AG04450 (cell line): ENCODE data around the gene PSME2. TPM values are rescaled to one million over a fixed set of nuclear protein-coding genes. Genes with fewer than 3 reads are reported as not detected.

ENCODE experiments used
- CTCF ChIA-PET: fragments of 300-600, 350-600 bp; formaldehyde crosslinking; extraction: SDS; loops from one replicate; lab custom pipeline; 2022; ENCODE audit warnings: antibody characterized with exemption, inconsistent platforms; lab: Charles Lee
- POLR2A ChIA-PET: fragments of 350-600 bp; formaldehyde crosslinking; extraction: SDS; loops from one replicate; lab custom pipeline; 2021; ENCODE audit warnings: antibody characterized with exemption, inconsistent platforms; lab: Yijun Ruan, JAX
- DNase-seq: peaks from one replicate; pipeline ENCODE4 v3.0.0-alpha.2; 2011; ENCODE audit warnings: low read depth, low spot score
- H3K27ac ChIP-seq: one replicate; pipeline ENCODE4 v1.5.1; 2012; ENCODE audit warnings: low read depth, low read length, control low read depth
- H3K27me3 ChIP-seq: one replicate; pipeline ENCODE4 v1.6.0; 2012; ENCODE audit warnings: low read length; ENCODE audit not compliant: control insufficient read depth, insufficient read depth
- H3K4me3 ChIP-seq: 2 replicates; pipeline ENCODE4 v1.5.1; 2011; ENCODE audit warnings: mild to moderate bottlenecking, low read depth, low read length, control low read depth
- H3K9me3 ChIP-seq: 2 replicates; pipeline ENCODE4 v1.5.1; 2012; ENCODE audit warnings: low read length; ENCODE audit not compliant: control insufficient read depth, insufficient read depth
- CTCF ChIP-seq: IDR thresholded peaks from 2 replicates; pipeline ENCODE4 v1.5.1; 2011; ENCODE audit warnings: low read depth, low read length, control low read depth, inconsistent platforms
- polyA plus RNA-seq: library from polyadenylated mRNA; depleted of rRNA; stranded (reverse); fragments of >200 nt; gene quantifications from 2 replicates; pipeline ENCODE4 v1.2.3, GENCODE V29; 2011

Gene PSME2
- polyA plus RNA-seq, 1 experiment, result 191 TPM

DNA sequence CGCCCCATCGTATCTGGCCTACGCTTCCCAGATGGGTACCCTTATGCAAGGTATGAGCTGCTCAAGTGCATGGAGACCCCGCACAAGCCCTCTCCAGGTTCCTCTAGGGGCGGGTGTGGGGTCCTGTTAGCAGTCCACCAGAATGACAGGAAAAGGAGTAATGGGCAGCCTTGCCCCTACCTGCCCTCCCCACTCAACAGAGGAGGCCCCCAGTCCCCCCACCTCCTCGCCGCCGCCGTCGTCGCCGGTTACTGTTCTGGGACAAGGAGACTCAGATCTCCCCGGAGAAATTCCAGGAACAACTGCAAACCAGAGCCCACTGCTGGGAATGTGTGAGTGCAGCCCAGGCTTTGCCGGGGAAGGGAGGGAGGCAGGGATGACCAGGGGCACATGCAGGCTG lies 31.5 kb upstream of the PSME2 start:
- TF ChIP-seq CTCF, result no peak
- no peak for DNase-seq
- Histone ChIP-seq H3K27ac (no peak overlapping the region), H3K27me3 (no peaks in the 10 kb centered on the region), H3K9me3 (no peaks in the 10 kb centered on the region), H3K4me3 (no peak overlapping the region)
- CTCF ChIA-PET, result no interaction called here
- POLR2A ChIA-PET, result interaction anchor here (0.7 to 1.1 kb wide), 2 partner anchors 17 to 37 kb away, joined by 3 read pairs; partner anchors contain the start of genes EMC9 and IRF9

DNA sequence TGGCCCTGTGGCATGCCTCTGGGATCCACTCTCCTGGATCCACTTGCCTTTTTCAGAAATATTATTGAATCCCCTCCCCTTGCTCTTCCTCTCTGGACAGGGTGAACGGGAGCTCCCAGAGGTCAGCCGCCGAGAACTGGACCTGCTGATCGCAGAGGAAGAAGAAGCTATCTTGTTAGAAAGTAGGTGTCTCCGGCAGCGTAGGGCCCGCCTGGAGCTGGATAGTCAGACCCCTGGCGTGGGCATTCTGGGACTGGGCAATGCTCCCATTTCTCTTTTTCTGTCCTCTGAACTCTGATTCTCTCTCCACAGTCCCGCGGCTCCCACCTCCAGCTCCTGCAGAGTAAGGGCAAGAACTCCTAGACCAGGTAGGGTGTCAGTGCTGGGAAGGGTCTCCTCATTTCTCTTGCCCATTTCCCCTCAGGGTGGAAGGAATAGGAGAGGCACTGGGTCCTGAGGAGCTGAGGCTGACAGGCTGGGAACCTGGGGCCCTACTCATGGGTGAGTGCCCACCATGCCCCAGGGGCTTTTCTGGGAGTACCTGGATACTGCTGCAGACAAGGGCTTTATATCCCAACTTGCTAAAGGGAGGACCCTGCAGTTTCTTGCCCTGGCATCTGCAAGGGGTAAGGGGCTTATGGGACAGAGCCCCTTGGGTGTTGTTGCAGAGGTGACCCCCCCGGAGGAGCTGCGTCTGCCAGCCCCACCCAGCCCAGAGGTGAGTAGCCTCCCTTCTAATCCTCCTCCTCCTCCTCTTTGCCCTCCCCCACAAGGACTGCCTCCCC lies 30.8 kb upstream of the PSME2 start:
- CTCF ChIA-PET, result no interaction called here
- POLR2A ChIA-PET, result interaction anchor here (0.7 to 1.1 kb wide), 2 partner anchors 16 to 36 kb away, joined by 3 read pairs; partner anchors contain the start of genes EMC9 and IRF9

DNA sequence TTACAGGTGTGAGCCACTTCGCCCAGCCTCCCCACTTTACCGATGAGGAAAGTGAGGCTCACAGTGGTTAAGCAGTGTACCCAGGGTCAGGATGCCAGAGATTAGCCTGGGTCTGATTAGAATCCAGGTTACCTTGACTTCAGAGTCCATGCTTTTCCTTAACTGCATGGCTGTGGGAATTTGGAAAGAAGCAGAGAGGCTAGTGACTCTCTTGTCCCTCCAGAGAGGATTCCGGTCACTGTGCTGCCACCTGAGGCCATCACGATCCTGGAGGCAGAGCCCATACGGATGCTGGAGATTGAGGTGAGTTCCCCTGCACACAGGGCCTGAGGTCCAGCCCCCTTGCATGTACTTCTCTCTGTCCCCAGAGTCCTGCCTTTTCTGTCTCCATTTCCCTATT lies 30.2 kb upstream of the PSME2 start:
- Histone ChIP-seq H3K9me3 (no peaks in the 10 kb centered on the region; the same call in 1 of the 2 replicates), H3K4me3 (no peak overlapping the region), H3K27me3 (no peaks in the 10 kb centered on the region), H3K27ac (no peak overlapping the region)
- TF ChIP-seq CTCF, result no peak
- no peak for DNase-seq
- POLR2A ChIA-PET, result interaction anchor here (0.7 to 1.1 kb wide), 2 partner anchors 9 to 16 kb away, joined by 3 read pairs; partner anchors contain the start of gene IRF9
- CTCF ChIA-PET, result no interaction called here

More for the DNA sequence above, 30.8 kb upstream of the PSME2 start:
- Histone ChIP-seq H3K27ac (no peak overlapping the region), H3K4me3 (no peak overlapping the region), H3K9me3 (no peaks in the 10 kb centered on the region; the same call in 1 of the 2 replicates), H3K27me3 (no peaks in the 10 kb centered on the region)
- no peak for TF ChIP-seq CTCF
- DNase-seq, result no peak

- CTCF ChIA-PET, result interaction anchor here (2.0 kb wide), 1 partner anchor 12 kb away, joined by 8 read pairs; the partner anchor contains the start of gene IRF9
- POLR2A ChIA-PET, result no interaction called here
- no peak overlapping the region for H3K27ac ChIP-seq
- TF ChIP-seq CTCF, result no peak
- DNase-seq, result no peak
- no peaks in the 10 kb centered on the region for H3K27me3 ChIP-seq
- no peak overlapping the region for H3K4me3 ChIP-seq
- no peaks in the 10 kb centered on the region; the same call in 1 of the 2 replicates for H3K9me3 ChIP-seq
These were observed 26.5 kb upstream of the PSME2 start for GRCh38 chr14:24172871-24173281.
